Putamen (tissue), 1 donor: ENCODE measurements around the gene PRKAB1.
"Not testable (repeated sequence)": the region's sequence is repeated elsewhere in the genome, so short reads cannot be mapped to it uniquely, and the experiment has no call there.

Experiments
- DNase-seq: peaks from one replicate; pipeline ENCODE4 v3.0.0-alpha.2; 2016; ENCODE audit warnings: low spot score

Gene PRKAB1, protein sequence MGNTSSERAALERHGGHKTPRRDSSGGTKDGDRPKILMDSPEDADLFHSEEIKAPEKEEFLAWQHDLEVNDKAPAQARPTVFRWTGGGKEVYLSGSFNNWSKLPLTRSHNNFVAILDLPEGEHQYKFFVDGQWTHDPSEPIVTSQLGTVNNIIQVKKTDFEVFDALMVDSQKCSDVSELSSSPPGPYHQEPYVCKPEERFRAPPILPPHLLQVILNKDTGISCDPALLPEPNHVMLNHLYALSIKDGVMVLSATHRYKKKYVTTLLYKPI

GRCh38 chr12:119667577-119668323 is at the start of gene PRKAB1:
Gene PRKAB1 (plus strand): TSS chr12:119668133. CDS start chr12:119668245, 112 bp downstream.
- DNase-seq, result peak; percentile 96

GRCh38 chr12:119618328-119618896 is 49.5 kb upstream of the PRKAB1 start:
- not testable (repeated sequence) for DNase-seq

DNA sequence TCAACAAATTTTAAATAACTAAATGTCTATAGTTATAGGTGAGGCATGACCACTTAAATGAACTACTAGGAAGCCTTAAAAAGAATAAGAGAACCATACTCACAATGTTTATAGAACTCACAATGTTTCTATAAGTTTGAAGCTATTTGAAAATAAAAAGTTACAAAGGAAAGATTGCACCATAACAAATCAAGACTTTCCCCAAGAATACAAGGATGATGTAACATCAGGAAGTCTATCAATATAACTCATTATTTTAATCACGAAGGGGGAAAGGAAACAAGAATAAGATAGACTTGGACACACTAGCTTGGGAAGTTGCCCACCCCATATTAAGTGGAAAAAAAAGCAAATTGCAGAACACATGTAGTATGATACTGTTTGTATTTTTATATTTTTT is 47.4 kb upstream of the PRKAB1 start:
- no peak for DNase-seq

DNA sequence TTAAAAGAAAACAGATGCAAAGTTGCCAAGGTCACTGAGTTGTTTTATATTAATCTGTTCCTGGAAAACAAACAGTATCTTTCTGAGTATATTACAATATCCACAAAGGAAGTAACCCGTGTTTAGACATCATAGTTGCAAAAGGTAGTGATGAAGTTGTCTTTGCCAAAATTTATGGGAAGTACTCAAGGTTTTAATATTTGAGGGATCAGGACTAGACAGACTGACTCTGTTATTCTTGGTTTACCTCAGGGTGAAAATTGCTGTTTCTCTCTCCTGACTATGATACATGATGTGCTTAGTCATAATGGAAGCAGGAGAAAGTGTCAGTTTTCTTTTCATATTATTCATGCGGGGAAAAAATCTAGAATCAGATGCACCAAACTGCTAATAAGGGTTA is 46.1 kb upstream of the PRKAB1 start:
- DNase-seq, result no peak

DNA sequence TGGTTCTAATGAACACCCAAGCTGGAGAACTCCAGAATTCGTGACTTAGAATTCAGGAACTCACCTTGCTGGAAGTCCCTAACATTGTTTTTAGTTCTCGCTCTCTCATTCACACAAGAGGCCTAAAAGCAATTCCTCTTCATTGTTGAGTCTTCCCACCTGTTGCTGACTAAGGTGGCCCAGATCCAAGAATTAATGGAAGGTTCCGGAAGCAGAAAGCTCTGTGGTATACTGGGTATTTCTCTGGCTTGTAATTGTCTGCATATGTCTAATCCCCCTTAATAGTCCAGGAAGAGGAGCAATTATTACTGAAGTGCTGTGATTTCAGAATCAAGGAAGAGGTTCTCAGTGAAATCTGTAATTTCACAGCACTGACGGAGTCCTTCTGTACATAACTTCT is 43.0 kb upstream of the PRKAB1 start:
- DNase-seq, result no peak

- no peak for DNase-seq
These were observed 40.8 kb upstream of the PRKAB1 start for GRCh38 chr12:119627019-119627643.

DNA sequence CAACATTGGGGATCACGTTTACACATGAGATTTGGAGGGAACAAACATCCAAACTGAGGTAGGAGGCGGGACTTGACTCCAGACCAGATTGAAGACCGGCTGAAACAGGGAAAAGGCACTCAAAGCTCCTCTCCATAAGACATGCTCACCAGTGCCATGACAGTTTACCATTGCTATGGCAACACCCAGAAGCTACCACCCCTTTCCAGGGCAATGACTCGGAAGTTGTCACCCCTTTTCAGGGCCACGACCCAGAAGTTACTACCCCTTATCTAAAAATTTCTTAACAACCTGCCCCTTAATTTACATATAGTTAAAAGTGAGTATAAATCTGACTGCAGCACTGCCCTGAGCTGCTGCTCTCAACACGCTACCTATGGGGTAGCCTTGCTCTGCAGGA is 40.2 kb upstream of the PRKAB1 start:
- DNase-seq, result no peak

DNA sequence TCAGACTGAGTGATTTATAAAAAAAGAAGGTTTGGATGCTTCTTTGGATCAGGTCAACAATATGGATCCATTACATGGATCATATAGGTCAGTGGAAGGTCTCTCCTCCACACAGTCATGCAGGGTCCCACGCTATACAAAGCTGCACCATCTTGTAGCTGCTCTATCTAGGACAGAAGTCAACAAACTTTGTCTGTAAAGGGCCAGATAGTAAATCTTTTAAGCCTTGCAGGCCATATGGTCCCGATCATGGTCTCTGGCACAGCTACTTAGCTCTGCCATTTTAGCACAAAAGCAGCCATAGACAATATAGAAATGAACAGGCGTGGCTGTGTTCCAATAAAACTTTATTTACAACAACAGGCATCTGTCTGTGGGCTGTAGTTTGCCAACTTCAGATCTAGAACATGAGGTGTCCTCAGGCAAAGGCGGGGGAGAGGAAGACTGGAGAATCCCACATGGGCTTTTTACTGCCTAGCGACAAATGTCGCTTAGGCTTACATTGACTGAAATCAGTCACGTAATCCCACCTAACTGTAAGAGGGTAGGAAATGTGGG is 37.6 kb upstream of the PRKAB1 start:
- no peak for DNase-seq

GRCh38 chr12:119630962-119631550 is 36.9 kb upstream of the PRKAB1 start:
- no peak for DNase-seq

- DNase-seq, result no peak
These were observed 35.8 kb upstream of the PRKAB1 start for GRCh38 chr12:119631930-119632678.

DNA sequence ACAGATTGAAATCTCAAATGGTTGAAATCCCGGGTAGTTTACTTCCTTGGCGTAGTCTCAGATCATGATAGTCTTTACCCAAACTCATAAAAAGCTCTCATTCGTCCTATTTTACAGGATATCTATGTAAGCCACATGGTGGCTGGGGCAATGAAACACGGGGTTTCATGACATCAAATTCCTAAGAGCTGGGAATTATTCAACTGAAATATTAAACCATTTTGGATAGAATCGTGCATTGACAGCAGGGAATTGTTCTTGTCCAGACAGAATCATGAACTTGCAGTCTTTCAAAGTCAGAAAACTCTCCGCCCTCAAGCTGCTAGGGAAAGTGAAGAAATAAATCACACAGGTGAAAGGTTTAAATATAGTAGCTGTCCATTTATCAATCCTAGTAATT is 33.2 kb upstream of the PRKAB1 start:
- DNase-seq, result no peak

- no peak for DNase-seq
These were observed 24.9 kb upstream of the PRKAB1 start for GRCh38 chr12:119642986-119643385.

DNA sequence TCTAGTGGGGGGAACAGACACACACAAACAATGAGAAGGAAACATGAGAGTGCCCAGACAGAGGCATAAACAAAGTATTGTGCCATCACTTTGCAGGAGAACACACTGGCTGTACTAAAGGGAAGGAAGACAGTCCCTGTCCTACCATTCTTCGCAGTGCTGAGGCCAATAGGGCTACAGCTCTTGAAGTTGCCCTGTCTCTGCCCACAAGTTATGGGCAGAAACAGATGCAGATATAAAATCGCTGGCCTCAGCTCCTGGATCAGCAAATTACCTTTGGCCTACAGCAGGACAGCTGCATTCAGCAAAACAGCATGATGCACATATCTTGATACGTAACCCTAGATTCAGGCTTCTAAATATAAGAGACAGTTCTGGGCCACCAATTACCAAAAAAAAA is 23.0 kb upstream of the PRKAB1 start:
- DNase-seq, result no peak

DNA sequence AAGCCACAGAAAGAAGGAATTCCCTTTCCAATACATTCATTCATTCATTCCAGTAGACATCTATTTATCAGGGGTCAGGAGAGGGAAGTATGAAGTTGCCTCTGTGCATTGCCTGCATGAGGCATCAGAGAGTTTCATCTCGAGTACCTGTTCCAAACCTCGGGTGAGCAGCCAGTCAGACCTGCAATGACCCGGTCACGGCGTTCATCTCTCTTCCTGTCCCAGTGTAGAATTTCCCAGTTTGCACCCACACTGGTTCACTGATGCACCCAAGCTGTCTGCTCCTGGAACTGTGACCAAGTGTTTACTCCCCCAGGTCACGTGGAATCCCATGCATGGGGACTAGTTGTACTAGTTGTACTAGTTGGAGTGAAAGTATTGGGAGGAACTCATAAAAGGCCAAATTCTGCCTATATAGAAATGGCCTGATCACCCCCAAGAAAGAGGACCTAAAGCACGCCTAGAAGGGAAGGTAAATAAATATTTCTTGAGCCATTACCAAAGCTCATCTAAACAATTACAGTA is 22.3 kb upstream of the PRKAB1 start:
- DNase-seq, result no peak

- DNase-seq, result no peak
These were observed 18.6 kb upstream of the PRKAB1 start for GRCh38 chr12:119649202-119649808.

- DNase-seq, result no peak
These were observed 15.3 kb upstream of the PRKAB1 start for GRCh38 chr12:119652665-119653064.

- DNase-seq, result not testable (repeated sequence)
These were observed 10.9 kb upstream of the PRKAB1 start for GRCh38 chr12:119657001-119657400.

DNA sequence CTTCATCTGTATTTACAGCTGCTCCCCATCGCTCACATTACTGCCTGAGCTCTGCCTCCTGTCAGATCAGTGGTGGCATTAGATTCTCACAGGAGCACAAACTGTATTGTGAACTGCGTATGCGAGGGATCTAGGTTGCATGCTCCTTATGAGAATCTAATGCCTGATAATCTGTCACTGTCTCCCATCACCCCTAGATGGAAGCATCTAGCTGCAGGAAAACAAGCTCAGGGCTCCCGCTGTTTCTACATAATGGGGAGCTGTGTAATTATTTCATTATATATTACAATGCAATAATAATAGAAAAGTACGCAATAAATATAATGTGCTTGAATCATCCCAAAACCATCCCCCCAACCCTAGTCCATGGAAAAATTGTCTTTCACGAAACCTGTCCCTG is 9.8 kb upstream of the PRKAB1 start:
- DNase-seq, result not testable (repeated sequence)

- DNase-seq, result no peak
These were observed 8.5 kb upstream of the PRKAB1 start for GRCh38 chr12:119659289-119659897.

GRCh38 chr12:119660076-119660475 is 7.9 kb upstream of the PRKAB1 start:
- DNase-seq, result no peak
